ENCODE data around the gene KDELR3.
"Not testable (repeated sequence)": the region's sequence is repeated elsewhere in the genome, so short reads cannot be mapped to it uniquely, and the experiment has no call there.

Gene KDELR3

DNA sequence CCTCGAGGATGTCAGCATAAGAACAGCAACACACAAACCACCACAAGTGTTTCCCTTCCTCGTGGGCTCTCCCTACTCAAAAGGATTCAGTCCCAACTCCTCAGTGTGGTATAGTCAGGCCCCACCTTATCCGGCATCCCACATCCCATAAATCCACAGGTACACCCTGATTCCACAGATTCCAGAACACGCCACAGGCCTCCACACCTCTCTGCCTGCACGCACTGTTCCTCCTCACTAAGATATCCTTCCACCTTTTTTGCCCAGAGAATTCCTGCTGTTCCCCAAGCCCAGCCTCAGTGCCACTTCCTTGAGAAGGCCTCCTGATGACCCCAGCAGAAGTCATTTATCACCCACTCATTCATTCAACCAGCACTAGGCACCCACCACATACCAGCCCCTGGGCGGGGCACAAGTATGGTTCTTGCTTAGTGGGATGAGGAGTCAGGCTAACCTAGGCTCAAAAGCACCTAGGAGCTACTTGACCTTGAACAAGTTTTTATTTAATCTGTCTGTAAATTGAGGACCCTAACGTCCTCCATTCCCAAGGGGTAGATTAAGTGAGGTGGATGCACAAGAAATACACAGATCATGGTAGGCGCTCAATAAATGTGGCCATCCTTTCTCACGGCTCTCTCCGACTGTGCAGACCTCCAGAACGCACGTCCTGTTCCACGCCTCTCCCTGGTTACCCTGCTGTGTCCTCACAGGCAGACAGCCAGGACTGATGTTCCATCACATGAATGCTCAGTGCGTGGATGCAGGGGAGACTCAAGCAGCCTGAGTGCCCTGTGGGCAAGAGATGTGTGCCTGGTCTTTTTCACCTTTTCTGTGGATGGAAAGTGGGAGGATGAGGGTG lies 10.8 kb upstream of the KDELR3 start:
- no peak for DNase-seq

DNA sequence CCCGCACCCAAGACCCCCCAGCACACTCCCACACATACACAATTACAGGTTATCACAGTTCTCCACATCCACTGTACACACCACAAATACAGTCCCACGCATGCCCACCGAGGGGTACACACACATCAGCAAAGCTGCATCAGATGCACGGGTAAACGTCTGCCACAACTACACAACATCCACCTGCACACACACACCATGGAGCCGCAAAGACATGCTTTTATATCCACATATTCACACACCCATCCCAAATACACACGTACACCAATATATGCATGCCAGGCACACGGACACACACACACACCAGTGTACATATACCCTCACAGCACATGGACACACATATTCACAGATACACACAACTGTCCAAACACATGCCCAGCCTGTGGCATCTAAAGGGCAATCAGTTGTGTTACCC lies 7.5 kb upstream of the KDELR3 start:
- DNase-seq = no peak

DNA sequence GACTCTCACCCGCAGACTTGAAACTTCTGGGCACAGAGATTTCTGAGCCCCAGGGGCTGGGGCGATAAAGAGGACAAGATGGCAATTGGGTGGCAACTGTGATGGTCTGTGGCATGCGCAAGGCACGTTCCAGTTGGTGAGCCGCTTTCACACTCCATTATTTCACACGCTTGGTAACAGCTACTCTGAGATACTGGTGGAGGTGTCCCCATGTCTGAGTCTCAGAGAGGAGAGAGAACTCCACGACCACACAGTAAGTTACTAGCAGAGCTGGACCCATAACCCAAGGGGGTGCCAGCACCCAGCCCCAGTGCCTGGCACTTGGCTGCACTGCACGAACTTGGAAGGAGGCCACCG lies 6.9 kb upstream of the KDELR3 start:
- no peak for DNase-seq

DNA sequence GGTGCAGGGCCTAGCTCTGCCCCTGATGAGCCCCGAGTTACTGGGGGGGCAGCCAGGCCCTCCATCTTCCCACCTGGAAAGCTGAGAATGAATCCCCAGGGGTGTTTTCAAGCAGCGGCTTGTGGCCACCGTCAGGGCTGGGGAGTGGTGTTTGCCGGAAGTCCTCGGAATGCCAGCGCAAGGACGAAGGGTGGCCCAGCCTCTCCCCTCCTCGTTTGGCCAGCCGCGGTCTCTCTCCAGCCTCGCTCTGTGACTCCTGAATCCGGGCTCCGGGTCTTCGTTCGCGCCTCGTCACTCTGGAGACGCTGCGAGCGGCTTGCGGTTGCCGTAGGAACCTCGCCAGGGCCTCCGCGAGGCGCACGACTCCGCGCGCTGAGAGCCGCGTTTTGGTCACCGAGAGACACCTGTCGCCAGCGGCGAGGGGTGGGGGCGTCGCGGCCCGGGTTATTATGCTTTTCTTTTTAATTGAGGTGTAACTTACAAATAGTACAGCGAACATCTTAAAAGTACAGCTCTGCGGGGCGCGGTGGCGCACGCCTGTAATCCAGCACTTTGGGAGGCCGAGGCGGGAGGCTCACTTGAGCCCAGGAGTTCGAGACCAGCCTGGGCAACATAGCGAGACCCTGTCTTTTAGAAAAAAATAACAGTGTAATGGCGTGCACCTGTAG lies 6.3 kb upstream of the KDELR3 start:
- peak; percentile 9 to 17 for DNase-seq

DNA sequence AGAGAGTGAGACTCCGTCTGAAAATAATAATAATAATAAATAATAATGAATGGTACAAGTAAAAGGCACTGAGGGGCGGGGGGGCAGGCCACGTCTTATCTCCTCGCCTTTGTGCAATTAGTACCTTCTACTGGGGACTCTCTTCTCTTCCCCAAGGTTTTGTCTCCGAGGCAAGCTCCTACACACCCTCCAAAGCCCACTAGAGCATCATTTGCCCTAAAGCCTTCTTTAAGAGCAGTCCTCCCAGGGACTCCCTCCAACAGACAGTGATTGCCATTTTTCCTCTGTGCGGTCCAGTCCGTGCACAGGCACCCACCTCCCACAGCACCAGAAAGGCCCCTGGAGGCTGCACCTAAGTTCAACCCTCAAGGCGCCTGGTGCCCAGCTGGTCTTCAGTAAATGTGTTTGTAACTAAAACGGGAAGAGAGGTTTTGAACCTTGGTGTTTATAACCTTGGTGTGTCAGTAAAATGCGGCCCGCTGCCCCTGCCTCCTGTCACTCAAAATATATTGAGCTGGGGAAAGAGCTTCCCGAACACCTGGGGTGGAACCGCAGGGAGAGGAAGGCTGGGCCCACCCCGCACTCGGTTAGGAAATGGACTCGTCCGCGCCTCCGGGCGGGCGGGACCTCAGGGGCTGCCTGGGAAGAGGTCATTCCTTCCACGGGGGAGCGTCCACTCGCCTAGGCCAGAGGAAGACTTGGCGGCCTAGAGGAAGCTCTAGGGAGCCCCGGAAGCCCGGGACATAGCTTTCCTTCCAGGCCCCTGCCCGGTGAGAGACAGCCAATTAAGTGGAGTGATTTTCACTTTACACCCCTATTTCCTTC lies 4.7 kb upstream of the KDELR3 start:
- DNase-seq = no peak

DNA sequence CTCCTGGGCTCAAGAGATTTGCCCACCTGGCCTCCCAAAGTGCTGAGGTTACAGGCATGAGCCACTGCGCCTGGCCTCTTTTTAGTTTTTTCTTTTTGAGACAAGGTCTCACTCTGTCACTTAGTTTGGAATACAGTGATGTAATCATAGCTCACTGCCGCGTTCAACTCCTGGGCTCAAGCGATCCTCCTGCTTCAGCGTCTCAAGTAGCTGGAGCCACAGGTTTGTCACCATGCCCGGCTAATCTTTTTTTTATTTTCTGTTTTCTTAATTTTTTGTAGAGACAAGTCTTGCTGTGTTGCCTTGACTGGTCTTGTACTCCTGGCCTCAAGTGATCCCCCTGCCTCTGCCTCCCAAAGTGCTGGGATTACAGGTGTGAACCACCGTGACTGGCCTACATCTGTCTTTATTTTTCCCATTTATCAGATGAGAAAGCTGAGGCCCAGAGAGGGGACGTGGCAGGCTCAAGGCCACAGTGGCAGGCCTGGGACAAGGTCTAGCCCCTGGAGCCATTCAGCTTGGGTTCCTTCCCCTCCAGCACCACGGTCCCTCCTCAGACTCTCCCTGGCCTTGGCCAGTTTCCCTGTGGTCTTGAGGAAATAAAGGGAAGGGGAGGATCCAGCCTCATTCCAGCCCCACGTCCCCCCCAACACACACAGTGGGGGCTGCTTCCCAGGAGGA lies 2.8 kb upstream of the KDELR3 start:
- DNase-seq = no peak

DNA sequence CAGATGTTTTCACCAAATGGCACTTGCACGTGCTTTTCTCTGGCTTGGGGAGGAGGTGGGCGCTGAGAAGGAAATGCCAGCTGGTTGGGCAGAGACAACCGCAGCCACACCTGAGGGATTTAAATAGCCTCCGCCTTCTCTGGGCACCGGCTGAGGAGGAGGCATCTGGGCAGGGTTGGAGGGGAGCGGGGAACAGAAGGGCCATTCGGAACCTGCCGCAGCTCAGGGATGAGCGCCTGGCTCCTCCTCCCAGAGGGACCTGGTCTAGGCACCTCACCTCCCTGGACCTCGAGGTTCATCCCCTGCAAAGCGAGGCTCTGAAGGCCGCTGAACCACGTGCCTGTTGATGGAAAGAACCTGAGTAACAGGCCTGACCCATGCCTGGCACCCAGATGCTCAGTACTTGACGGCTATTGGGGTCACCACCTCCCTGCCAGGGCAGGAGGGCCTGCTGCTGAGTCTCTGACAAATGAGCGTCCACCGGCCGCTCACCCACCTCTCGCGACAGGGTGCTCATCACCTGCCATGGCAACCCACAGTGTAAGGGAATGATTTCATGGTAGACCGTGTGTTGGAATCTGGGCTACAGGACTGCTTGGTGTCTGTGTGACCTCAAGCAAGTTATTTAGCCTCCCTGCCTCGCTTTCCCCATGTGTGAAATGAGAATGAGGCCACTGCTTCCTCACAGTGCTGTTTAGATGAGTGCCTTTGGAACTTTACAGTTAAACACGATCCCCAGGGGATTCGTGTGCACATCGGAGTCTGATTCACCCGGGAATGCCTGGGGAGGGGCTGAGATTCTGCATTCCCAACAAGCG lies 2.0 kb upstream of the KDELR3 start:
- no peak for DNase-seq

DNA sequence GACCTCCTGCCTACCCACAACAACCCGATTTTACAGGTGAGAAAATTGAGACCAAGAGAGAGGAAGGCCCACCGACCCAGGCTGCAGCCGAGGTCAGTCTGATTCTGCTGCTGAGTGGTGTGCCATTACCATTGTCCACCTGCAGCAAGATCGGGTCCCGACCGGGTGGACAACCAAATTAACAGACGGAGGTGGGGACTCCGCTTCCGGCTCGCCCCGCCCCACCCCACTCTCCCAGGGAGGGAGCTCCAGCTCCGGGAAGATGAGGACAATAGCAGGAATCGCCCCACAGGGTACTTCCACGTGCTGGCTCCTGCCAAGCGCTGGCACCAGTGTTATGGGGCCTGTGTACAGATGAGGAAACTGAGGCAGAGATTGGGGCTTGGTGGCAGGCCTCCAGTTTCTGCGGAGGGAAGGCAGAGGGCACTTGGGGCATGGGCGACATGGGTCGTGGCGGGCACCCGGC lies 425 bp upstream of the KDELR3 start:
- DNase-seq = no peak

DNA sequence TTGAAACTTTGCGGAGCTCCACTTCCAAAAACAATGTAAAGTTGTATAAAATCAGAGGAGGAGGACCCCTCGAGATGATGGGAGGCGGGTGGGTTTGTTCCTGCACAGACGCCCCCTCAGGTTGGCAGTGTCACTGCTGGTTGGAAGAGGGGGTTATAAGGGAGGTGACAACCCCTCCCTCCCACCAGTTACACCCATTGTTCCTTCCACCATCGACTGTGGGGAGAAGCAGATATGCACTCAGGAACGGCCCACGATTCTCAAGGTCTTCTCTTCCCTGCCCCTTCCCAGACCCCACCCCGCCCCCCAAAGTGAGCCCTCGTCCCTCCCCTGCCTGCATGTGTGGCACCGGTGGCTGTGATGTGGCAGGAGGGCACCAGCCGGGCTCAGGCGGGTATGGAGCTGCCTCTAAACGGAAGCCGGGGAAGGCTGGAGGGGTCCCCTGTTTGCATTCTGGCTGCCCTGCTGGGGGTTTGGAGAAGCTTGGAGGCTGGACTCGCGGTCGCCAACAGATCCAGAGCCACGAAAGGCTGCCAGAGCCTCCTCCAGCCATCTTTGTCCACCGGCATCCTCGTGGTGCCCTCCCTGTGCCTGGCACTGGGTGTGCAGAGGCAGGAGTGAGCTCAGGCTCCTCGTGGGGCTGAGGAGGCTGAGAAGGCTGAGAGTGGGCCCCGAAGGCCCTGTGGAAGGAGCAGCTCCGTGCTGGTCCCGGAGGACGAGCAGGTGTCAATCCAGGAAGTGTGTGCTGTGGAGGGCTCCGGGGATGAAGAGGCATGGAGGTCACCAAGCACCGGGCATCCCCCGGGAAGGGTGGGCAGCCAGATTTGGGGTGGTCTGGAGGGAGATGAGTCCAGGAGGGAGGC lies 778 bp downstream of the KDELR3 start:
- DNase-seq = no peak

DNA sequence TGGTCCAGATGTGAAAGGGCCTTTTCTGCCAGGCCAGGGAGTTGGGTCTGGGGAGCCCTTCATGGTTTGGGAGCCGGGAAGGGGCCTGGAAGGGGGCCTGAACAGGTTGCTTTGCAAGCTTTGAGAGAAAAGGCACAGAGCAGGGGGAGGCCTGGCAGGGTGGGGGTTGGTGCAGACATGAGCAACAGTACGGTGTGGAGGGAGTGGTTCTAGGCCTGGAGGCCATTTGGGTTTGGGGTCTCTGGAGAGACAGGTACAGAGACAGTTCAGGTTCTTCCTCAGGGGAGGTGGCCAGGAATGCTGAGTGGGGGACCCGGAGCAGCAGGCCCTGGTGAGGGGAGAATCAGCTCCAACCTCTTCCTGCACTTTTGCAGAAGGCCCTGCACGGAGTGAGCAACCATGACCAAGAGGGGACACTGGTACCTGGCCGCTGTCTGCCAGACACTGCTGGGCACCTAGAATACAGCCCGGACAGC lies 1.4 kb downstream of the KDELR3 start:
- DNase-seq = no peak

DNA sequence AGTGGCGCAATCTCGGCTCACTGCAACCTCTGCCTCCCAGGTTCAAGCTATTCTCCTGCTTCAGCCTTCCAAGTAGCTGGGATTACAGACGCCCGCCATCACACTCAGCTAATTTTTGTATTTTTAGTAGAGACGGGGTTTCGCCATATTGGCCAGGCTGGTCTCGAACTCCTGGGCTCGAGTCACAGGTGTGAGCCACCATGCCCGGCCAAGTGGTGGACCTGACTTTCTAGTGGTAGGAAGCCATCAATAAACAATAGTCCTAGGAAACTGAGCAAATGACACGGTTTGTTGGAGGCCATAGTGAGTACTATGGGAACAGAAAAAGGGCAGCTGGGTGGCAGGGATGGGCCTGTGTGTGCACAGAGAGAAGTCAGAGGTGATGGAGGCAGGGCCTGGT lies 2.3 kb downstream of the KDELR3 start:
- DNase-seq = not testable (repeated sequence)

DNA sequence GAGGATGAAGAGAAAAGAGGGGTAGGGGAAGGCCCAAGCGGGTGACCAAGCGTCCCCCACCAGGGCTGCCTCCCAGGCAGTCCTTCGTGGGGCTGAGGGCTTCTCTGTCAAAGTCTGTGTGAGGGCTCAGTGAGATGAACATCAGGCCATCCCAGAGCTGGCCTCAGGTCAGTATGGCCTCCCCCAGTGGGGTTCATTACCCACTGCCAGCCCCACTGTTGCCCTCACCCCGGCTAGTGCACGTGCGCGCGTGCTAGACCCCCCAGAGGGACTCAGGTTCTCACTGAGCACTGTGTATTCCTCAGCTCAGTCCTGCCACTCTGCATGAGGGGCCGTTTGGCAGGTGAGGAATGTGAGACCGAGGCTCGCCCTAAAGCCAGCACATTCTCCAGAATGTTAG lies 3.3 kb downstream of the KDELR3 start:
- DNase-seq = no peak

DNA sequence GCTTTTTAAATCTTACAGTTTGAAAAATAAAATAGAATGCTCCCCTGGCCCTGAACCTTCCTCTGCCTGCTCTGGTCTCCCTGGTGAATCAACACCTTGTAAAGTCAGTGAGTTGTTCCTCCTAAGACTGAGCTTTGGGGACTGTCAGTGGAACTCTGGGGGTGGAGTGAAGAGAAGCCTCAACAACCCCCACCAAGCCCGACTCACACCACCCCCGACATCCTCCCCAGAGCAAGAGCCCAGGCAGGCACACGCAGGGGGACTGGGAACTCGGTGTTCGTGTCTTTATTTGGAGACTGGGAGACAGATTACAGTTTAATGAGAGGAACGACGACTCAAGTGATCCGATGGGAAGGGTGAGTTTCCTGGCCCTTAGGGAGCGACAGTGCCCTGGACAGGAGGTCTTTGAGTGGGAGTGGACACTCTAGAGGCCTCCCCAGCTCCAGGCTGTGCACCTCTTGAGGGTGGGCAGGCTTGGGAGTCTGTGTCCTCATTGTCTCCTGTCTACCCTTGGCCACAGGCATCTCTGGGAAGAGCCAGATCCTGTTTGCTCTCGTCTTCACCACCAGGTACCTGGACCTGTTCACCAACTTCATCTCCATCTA lies 6.2 kb downstream of the KDELR3 start:
- DNase-seq = no peak

DNA sequence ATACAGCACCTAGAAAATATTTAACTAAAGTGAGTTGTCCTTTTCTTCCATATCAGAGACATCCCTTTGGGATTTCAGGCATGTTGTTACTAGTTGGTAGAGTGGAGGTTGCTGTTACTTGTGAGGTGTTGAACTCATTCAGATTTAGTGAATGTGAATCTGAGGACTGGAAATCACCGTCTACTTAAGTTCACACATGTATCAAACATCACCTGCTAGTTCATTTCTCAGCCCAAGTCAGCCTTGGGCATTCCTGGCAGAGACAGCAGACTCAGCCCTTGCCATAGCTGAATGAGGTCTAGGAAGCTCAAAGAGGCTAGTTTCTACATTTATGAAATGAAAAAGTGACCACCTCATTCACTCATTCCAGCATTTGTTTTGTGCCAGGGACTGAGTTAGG lies 9.7 kb downstream of the KDELR3 start:
- no peak for DNase-seq

DNA sequence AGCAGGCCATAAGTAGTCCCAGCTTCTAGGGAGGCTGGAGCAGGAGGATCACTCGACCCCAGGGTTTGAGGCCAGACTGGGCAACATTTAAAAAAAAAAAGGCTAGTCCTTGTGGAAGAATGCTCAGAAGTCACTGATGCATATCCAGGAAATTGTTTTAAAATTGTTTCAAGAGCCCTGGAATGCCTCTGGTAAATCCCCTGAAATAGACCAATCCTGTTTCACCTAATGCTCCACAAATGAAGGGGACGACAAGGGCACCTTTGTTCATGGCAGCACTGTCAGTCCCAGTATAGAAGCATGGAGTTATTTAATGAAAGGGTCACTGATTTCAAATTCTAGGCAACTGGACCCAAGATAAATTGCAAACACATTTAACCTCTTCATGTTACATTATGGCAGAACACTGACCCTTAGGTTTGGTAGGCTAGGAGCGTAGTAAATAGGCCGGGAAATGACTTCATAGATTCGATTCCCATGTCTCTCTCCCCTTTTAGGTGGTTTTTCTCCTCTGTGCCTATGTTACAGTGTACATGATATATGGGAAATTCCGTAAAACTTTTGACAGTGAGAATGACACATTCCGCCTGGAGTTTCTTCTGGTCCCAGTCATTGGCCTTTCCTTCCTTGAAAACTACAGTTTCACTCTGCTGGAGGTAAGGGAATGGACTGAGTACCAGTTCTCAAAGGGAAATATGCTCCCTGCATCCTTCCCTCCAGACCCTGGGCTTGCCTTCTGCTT lies 11.4 kb downstream of the KDELR3 start:
- no peak for DNase-seq

DNA sequence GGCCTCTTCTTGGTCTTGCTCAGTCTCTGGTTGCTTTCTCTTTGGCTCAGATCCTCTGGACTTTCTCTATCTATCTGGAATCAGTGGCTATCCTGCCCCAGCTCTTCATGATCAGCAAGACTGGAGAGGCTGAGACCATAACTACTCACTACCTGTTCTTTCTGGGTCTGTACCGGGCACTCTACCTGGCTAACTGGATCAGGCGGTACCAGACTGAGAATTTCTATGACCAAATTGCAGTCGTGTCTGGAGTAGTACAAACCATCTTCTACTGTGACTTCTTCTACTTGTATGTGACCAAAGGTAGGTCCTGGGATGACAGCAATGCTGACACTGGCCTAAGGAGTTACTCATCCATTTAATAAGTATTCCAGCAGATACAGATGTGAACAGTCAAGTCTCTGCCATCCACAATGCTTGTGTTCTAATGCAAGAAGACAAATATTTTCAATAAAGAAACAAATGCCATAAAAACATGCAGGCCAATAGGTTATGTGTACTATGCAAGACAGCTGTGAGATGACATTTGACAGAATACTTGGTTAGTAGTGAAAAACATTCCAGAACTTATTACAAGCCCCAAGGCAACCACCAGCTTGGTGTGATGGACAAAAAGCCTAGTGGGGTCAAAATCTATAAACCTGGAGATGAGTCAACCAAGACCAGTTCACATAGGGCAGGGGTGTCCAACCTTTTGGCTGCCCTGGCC lies 13.4 kb downstream of the KDELR3 start:
- DNase-seq = no peak

DNA sequence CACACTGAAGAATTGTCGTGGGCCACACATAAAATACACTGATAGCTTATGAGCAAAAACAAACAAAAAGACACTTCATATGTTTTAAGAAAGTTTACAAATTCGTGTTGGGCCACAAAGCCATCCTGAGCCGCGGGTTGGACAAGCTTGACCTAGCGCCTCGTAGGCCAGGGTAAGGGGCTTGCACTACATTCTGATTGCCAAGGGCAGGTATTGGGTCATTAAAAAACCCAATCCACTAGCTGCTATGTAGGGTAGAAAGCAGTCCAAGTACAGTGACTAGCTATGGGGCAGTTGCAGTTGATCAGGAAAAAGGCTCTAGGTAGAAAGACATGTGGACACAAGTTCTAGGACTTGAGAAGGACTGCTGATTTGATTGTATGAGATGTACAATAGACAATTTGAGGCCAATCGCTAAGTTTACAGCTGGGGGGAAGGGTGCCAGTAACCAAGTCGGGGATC lies 14.0 kb downstream of the KDELR3 start:
- DNase-seq = no peak

DNA sequence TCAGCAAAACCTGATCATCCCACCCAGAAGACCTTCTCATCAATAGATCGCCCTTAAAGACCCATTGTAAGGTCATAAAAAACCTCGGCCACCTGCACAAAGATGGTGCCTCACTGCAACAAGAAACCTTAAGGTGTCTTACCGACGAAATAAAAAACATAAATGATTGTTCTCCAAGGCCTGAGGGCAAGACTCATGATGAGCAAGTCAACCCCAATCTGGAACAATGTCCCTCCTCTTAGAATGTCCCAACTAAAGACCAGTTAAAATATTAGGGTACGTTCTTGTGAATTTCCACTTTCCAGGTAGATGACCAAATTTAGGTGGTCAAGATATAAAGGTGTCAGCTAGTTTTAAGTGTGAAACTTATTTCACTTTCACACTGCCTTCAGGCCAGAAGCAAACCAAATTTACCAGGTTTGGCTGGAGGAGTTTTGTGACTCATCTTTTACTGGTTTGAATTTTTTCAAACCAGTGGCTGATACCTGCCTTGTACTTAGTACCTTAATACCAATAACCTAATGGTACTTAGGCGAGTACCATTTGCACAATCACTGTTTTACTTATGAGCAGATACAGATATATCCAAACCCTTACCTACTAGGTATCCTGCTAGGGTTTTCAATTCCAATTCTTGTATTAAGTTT lies 14.9 kb downstream of the KDELR3 start:
- DNase-seq = no peak
